CD4-positive, CD25-positive, alpha-beta regulatory T cell (primary cell): Measurements from ENCODE around the gene WDR37. TPM values are rescaled to one million over a fixed set of nuclear protein-coding genes. Genes with fewer than 3 reads are reported as not detected.

ENCODE experiments used
- ATAC-seq, 2 donors: fragments of 150-1000 bp; cut with Tn5 transposase; one replicate each; pipeline ENCODE4 v1.10.0; 2021; ENCODE audit warnings: low read depth in 2 of 2, moderate number of reproducible peaks in 2 of 2, moderate library complexity in 1 of 2
- DNase-seq, 3 donors: peaks; one replicate each; pipeline versions ENCODE4 v3.0.0 to v3.0.0-alpha.2; 2012 to 2022; ENCODE audit warnings: mixed read lengths in 1 of 3
- H3K27ac ChIP-seq: one replicate; pipeline ENCODE4 v1.7.0; 2013; ENCODE audit warnings: mild to moderate bottlenecking, low read length; ENCODE audit not compliant: insufficient read depth, poor library complexity, severe bottlenecking
- H3K27me3 ChIP-seq: one replicate; pipeline ENCODE4 v1.7.0; 2013; ENCODE audit warnings: low read length; ENCODE audit not compliant: control insufficient read depth, insufficient read depth
- H3K36me3 ChIP-seq: one replicate; pipeline ENCODE4 v1.7.0; 2013; ENCODE audit warnings: mild to moderate bottlenecking, low read length, moderate library complexity; ENCODE audit not compliant: control insufficient read depth, insufficient read depth
- H3K4me1 ChIP-seq: 2 replicates; pipeline ENCODE4 v1.7.0; 2013; ENCODE audit warnings: mild to moderate bottlenecking, low read length; ENCODE audit not compliant: insufficient read depth, control insufficient read depth, poor library complexity, severe bottlenecking
- H3K4me3 ChIP-seq: one replicate; pipeline ENCODE4 v1.7.0; 2013; ENCODE audit warnings: low read depth, mild to moderate bottlenecking, low read length, moderate library complexity
- H3K9me3 ChIP-seq, 2 experiments: 1 replicate in 1 of 2; 2 replicates in 1 of 2; pipeline ENCODE4 v1.7.0; 2013; ENCODE audit warnings: low read length in 2 of 2, mild to moderate bottlenecking in 1 of 2, moderate library complexity in 1 of 2; ENCODE audit not compliant: control insufficient read depth in 2 of 2
- H3K27ac Mint-ChIP-seq, 3 donors: one replicate each; pipeline ENCODE4 v1.8.0; 2020 to 2022; ENCODE audit warnings: mild to moderate bottlenecking in 3 of 3, mixed read lengths in 3 of 3, moderate library complexity in 2 of 3
- H3K27me3 Mint-ChIP-seq: one replicate; pipeline ENCODE4 v1.8.0; 2022; ENCODE audit warnings: mild to moderate bottlenecking, mixed read lengths
- H3K36me3 Mint-ChIP-seq: one replicate; pipeline ENCODE4 v1.8.0; 2020; ENCODE audit warnings: mixed read lengths
- H3K4me1 Mint-ChIP-seq, 4 donors: one replicate each; pipeline ENCODE4 v1.8.0; 2020 to 2022; ENCODE audit warnings: mixed read lengths in 4 of 4, mild to moderate bottlenecking in 1 of 4
- H3K4me3 Mint-ChIP-seq, 4 donors: one replicate each; pipeline ENCODE4 v1.8.0; 2020 to 2022; ENCODE audit warnings: mild to moderate bottlenecking in 4 of 4, mixed read lengths in 4 of 4, moderate library complexity in 3 of 4
- H3K9me3 Mint-ChIP-seq, 7 donors: one replicate each; pipeline ENCODE4 v1.8.0; 2020 to 2022; ENCODE audit warnings: mixed read lengths in 7 of 7, mild to moderate bottlenecking in 3 of 7, moderate library complexity in 2 of 7
- polyA plus RNA-seq, 4 donors: library from polyadenylated mRNA; unstranded; fragments of 300-500 nt; fragmentation: Illumina TruSeq; gene quantifications; one replicate each; pipeline ENCODE4 v1.2.3, GENCODE V29; 2021
- total RNA-seq: library from RNA; stranded (reverse); gene quantifications from one replicate; pipeline ENCODE4 v1.2.3, GENCODE V29; 2022

WDR37 gene
- total and polyA plus RNA-seq, 5 donors from 2014 or later = 10.6 to 31.6 (median 12.8) TPM

DNA sequence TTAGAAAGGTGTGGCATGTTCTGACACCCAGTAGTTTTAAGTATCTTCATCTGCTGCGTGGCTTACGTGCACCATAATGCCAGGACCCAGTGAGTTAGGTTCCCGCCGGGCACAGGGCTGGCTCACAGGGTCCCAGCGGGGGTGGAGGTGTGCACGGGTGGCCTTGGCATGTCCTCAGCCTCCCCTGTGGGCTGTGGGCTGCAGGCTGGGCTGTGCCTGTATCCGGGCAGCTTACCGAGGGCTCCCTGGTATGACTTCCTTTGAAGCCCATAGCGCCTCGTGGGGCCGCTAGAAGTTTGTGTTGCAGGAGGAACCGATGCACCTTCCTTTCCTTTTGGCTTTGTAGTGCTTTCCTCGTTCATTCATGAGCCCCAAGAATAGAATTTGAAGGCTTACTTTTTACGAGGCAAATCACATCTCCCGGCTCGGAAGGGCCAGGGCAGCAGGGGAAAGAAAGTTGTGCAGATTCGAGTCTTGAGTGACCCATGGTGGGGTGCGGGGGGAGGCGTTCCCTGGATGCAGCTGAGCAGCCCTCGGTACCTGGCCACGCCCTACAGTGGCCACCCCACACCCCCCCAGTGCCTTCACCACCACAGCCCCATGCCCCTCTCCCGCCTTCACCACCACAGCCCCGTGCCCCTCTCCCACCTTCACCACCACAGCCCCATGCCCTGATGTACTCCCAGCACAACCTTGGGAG, 113.2 kb downstream of the WDR37 start:
- ATAC-seq (no peak), DNase-seq (no peak)
- Histone ChIP-seq H3K9me3 (no peaks in the 10 kb centered on the region), H3K4me1 (no peaks in the 10 kb centered on the region), H3K4me3 (no peak overlapping the region), H3K27ac (no peak overlapping the region), H3K36me3 (no peaks in the 10 kb centered on the region), H3K27me3 (no peaks in the 10 kb centered on the region)
- Mint-ChIP-seq H3K4me3 (no peak overlapping the region), H3K27me3 (peaks cover 10% of the 10 kb centered on the region), H3K4me1 (no peaks in the 10 kb centered on the region), H3K36me3 (no peaks in the 10 kb centered on the region), H3K9me3 (peaks cover 0 to 1% (median 0%) of the 10 kb centered on the region in 7 donors), H3K27ac (no peak overlapping the region)

DNA sequence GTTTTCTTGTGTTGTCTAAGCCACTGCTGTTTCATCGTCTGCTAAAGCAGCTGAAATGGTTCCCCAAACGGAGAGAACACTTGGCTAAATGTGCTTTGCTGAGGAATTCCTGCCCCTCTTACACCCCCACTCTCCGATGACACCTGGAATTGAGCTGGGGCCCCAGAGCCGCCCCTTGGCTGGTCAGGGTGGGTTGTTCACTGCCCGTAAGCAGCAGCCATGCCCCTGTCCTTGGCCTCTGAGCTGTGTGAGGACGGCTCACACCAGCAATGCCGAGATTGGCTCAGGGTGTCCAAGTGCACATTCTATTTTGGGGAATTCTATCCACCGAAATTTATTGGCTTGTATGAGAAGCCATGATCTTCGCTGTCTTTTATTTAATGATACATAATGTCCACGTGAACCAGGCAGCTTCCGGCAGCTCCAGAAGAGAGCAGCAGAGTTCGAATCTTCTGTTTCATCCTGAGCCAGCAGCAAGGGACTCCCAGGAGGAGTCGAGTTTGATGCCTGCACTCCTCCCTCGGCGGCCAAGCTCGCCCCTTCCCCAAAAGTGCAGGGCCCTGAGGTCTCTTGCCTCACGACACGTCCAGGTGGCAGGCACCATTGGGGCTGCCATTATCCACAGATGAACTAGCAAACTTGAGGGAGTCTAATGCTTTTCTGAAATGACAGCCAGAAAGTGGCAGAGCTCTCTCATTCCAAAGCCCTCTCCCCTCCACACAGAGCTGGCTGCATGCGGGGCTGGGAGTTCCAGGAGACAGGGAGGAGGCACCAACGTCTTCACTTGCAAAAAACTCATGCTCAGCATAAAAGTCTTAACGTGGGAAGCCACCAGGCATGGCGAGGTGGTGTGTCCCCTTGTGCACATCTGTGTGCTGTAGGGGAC, 114.0 kb downstream of the WDR37 start:
- DNase-seq (no peak), ATAC-seq (no peak)
- Mint-ChIP-seq H3K4me1 (no peaks in the 10 kb centered on the region), H3K27me3 (peaks cover 10% of the 10 kb centered on the region), H3K4me3 (no peak overlapping the region), H3K9me3 (no peaks in the 10 kb centered on the region), H3K27ac (no peak overlapping the region), H3K36me3 (no peaks in the 10 kb centered on the region)
- H3K4me3 ChIP-seq = no peak overlapping the region
- no peaks in the 10 kb centered on the region for H3K27me3 ChIP-seq
- no peak overlapping the region for H3K27ac ChIP-seq
- no peaks in the 10 kb centered on the region for H3K4me1 ChIP-seq
- no peaks in the 10 kb centered on the region for H3K36me3 ChIP-seq
- no peaks in the 10 kb centered on the region for H3K9me3 ChIP-seq

DNA sequence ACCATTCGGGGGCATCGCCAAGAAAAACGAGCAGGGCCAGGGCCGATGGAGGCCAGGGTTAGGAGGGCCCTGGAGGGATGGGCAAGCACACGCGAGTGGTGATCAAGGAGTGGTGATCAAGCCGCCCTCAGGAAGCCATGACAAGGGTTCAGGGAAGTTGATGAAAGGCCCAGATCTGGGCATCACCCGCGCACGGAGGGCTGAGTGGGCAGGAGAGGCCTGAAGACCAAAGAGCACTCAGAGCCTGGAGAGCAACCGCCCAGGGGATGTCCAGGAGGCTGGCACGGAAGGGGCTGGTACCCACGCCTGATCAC, 114.6 kb downstream of the WDR37 start:
- H3K36me3 Mint-ChIP-seq = no peaks in the 10 kb centered on the region
- Histone ChIP-seq H3K27me3 (no peaks in the 10 kb centered on the region), H3K27ac (no peak overlapping the region), H3K9me3 (no peaks in the 10 kb centered on the region), H3K4me3 (no peak overlapping the region), H3K36me3 (no peaks in the 10 kb centered on the region), H3K4me1 (no peaks in the 10 kb centered on the region)
- ATAC-seq (no peak), DNase-seq (no peak)
- peaks cover 10% of the 10 kb centered on the region for H3K27me3 Mint-ChIP-seq
- no peaks in the 10 kb centered on the region for H3K4me1 Mint-ChIP-seq
- H3K27ac Mint-ChIP-seq = no peak overlapping the region
- no peaks in the 10 kb centered on the region for H3K9me3 Mint-ChIP-seq
- H3K4me3 Mint-ChIP-seq = no peak overlapping the region

DNA sequence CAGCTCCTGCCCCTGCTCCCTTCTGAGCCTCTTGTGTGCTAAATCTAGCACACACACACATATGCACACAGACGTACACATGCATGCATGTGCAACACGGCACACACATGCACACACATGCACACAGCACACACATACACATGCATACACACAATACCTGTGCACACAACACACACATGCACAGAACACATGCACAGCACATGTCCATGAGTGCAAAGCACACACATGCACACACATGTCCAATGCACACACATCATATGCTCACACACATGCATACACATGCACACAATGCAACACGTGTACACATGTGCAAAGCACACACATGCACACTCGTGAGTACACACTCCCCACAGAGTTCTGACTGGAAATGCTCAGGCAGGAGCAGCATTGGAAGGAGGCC, 115.0 kb downstream of the WDR37 start:
- Histone ChIP-seq H3K36me3 (no peaks in the 10 kb centered on the region), H3K4me3 (no peak overlapping the region), H3K27me3 (no peaks in the 10 kb centered on the region), H3K9me3 (no peaks in the 10 kb centered on the region), H3K4me1 (no peaks in the 10 kb centered on the region), H3K27ac (no peak overlapping the region)
- peaks cover 10% of the 10 kb centered on the region for H3K27me3 Mint-ChIP-seq
- DNase-seq (no peak), ATAC-seq (no peak)
- no peaks in the 10 kb centered on the region for H3K9me3 Mint-ChIP-seq
- H3K4me1 Mint-ChIP-seq = no peaks in the 10 kb centered on the region
- H3K27ac Mint-ChIP-seq = no peak overlapping the region
- H3K36me3 Mint-ChIP-seq = no peaks in the 10 kb centered on the region
- no peak overlapping the region for H3K4me3 Mint-ChIP-seq

DNA sequence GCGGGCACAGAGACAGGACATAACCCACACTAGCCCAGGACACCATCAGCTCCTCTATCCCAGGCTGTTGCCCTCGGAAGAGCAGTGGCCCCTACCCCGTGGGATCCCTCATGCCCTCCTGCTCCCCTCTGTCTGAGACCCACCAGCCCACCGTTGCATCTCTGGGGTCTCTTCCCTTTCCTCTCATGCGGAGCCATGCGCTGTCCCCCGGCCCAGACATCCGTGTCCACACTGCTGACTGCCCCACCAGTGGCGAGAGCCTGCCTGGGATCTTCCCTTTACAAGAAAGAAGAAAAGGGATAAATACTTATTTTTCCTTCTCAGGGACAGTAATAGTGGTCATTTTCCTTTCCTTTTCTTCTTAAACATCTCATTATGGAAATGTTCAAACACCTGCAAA, 115.4 kb downstream of the WDR37 start:
- H3K27ac Mint-ChIP-seq = no peak overlapping the region
- no peak overlapping the region for H3K4me3 Mint-ChIP-seq

DNA sequence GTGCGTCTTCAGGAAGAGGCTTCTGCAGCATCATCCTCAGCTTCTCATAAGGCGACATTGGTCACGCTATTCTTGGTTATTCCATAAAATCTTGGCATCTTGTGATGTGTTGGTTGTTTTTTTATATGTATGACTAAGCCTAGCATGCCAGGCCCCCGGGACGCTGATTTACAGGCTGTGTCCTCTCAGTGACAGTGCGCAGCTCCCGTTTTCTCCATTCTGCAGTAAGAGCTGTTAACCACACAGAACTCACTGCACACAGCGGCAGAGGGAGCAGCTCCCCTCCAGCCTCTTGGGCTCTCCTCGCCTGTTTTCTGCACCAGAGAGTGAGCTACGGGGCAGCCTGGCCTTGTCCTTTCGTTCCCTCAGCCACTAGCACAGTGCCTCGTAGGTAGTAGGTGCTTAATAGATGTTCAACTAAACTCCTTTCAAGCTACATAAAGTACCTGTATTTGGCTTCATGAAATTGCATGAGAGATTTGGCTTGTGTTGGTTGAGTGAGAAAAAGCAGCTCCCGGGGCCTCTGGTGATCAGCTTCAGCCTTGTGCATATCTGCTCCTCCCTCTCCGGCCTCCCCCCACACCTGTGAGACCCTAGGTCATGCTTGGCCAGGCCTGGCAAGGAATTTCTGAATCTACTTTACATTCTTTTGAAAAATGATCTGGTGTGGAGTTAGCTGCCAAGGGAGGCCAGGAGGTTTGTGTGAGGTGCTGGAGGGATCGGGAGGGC, 116.2 kb downstream of the WDR37 start:
- H3K27me3 Mint-ChIP-seq = peaks cover 8% of the 10 kb centered on the region
- H3K4me3 Mint-ChIP-seq = no peak overlapping the region
- Histone ChIP-seq H3K4me3 (no peak overlapping the region), H3K27ac (no peak overlapping the region), H3K27me3 (no peaks in the 10 kb centered on the region), H3K4me1 (no peaks in the 10 kb centered on the region), H3K9me3 (no peaks in the 10 kb centered on the region), H3K36me3 (no peaks in the 10 kb centered on the region)
- no peaks in the 10 kb centered on the region for H3K36me3 Mint-ChIP-seq
- DNase-seq (no peak), ATAC-seq (no peak)
- no peaks in the 10 kb centered on the region for H3K9me3 Mint-ChIP-seq
- H3K4me1 Mint-ChIP-seq = no peaks in the 10 kb centered on the region
- H3K27ac Mint-ChIP-seq = no peak overlapping the region

More for the DNA sequence above, 115.4 kb downstream of the WDR37 start:
- no peaks in the 10 kb centered on the region for H3K9me3 ChIP-seq
- H3K4me1 Mint-ChIP-seq = no peaks in the 10 kb centered on the region
- no peak for ATAC-seq
- H3K36me3 Mint-ChIP-seq = no peaks in the 10 kb centered on the region
- H3K27ac ChIP-seq = no peak overlapping the region
- DNase-seq = no peak
- no peaks in the 10 kb centered on the region for H3K9me3 Mint-ChIP-seq
- no peaks in the 10 kb centered on the region for H3K27me3 ChIP-seq
- no peak overlapping the region for H3K4me3 ChIP-seq
- H3K4me1 ChIP-seq = no peaks in the 10 kb centered on the region
- H3K27me3 Mint-ChIP-seq = peaks cover 10% of the 10 kb centered on the region
- H3K36me3 ChIP-seq = no peaks in the 10 kb centered on the region

DNA sequence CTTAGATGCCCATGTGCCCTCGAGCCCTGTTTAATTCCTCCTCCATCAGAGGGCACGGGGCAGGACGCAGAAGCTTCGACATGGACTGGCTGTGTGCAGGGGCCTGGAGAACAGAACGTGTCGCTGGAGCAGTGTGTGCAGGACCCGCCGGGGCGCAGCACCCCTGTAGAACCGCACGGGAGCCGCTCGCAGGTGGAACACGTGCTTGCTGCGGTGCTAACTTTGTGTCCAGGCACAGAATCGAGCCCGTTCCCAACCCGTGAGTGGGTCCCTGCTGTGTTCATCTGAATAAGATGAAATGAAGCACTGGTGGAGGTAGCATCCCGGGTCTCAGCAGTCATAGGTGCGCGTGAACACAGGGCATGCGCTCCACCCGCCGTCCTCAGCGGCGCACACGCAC, 116.9 kb downstream of the WDR37 start:
- H3K27me3 ChIP-seq = no peaks in the 10 kb centered on the region
- H3K4me1 Mint-ChIP-seq = no peaks in the 10 kb centered on the region

More for the DNA sequence above, 116.9 kb downstream of the WDR37 start:
- Mint-ChIP-seq H3K36me3 (no peaks in the 10 kb centered on the region), H3K27me3 (peaks cover 5% of the 10 kb centered on the region), H3K9me3 (no peaks in the 10 kb centered on the region), H3K27ac (no peak overlapping the region), H3K4me3 (no peak overlapping the region)
- ATAC-seq (no peak), DNase-seq (no peak)
- Histone ChIP-seq H3K36me3 (no peaks in the 10 kb centered on the region), H3K4me3 (no peak overlapping the region), H3K9me3 (no peaks in the 10 kb centered on the region), H3K27ac (no peak overlapping the region), H3K4me1 (no peaks in the 10 kb centered on the region)
